GM18951 (cell line): Measurements from ENCODE around the gene ESYT1.

Source experiments
- POLR2A ChIP-seq: IDR thresholded peaks from 4 replicates; pipeline ENCODE4 v1.6.1; 2011; ENCODE audit warnings: mild to moderate bottlenecking; ENCODE audit not compliant: insufficient read length, insufficient read depth; ENCODE audit errors: extremely low read depth
- in situ Hi-C: fragments of 300-500 bp; cut with MboI; formaldehyde crosslinking; loops from one replicate; pipeline ENCODE4 v1.12.0; 2022; ENCODE audit warnings: low sequenced_read_pairs, mixed read lengths, inconsistent platforms; ENCODE audit not compliant: unreplicated experiment

The ESYT1 gene

DNA sequence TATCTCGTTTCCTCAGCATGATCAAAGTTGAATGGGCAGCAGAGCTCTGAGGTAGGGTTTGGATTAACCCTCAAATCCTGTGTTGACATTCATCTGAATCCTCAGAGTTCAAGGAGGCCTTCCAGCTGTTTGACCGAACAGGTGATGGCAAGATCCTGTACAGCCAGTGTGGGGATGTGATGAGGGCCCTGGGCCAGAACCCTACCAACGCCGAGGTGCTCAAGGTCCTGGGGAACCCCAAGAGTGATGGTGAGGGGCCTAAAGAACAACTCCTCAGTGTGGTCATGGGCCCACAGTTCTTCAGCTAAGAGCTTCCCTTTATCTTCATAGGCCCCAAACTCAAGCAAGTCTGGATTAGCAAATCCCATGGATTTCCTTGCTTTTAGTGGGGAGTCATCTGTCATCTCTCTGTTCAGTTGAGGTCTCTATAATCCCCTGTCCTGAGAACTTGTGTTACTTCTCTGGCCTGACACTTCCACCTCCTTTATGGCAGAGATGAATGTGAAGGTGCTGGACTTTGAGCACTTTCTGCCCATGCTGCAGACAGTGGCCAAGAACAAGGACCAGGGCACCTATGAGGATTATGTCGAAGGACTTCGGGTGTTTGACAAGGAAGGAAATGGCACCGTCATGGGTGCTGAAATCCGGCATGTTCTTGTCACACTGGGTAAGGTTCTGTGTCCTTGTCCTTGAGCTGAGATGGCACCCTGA lies 31.6 kb downstream of the ESYT1 start:
- in situ Hi-C loops, result no loop called here
- no peak for TF ChIP-seq POLR2A

DNA sequence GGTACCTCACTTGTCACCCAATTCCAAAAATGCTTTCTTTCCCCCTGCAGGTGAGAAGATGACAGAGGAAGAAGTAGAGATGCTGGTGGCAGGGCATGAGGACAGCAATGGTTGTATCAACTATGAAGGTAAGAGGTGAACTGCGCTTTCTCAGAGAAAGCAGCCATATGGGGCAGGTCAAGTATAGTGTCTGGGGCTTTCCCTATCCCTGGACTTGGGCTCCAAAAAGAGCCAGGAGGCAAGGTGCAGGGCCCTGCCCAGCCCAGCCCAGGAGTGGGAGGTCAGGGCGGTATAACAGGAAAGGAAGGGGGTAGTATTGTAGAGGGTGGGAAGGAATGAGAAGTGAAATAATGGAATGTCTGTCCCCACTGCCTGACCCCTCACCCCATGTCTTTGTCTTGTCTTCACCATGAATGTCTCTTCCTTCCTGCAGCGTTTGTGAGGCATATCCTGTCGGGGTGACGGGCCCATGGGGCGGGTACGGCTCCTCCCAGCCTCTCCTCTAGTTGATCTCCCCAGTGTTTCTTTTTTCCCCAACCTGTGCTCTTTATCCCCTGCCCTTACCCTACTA lies 32.2 kb downstream of the ESYT1 start:
- no peak for TF ChIP-seq POLR2A
- in situ Hi-C loops, result no loop called here

DNA sequence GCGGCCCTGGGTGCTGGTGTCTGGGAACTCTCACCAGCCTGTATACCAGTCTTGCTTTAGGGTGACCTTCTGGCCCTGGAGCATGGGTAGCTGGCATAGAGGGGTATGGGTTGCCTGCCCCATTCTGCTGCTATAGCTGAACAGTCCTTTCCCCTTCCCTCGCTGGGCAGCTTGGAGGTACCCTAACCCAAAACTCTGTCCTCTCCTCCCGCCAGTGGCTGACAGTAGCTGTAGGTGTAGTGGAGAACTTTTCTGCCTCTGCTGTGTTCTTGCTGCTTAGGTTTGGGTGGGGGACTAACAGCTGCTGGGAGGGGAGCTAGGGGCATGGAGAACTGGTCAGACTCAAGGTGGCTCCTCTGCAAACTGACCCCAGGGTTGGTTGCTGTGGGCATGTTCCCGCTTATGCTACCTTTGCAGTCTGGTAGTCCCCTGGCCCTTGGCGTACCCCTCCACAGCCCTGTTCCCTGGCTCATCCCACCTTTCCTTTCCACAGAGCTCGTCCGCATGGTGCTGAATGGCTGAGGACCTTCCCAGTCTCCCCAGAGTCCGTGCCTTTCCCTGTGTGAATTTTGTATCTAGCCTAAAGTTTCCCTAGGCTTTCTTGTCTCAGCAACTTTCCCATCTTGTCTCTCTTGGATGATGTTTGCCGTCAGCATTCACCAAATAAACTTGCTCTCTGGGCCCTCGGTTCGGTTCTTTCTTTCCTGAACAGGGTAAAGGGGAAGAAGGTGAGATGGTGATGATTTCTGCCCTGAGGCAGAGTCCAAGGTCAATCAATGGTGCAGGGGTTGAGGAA lies 33.0 kb downstream of the ESYT1 start:
- no peak for TF ChIP-seq POLR2A
- in situ Hi-C loops, result no loop called here

DNA sequence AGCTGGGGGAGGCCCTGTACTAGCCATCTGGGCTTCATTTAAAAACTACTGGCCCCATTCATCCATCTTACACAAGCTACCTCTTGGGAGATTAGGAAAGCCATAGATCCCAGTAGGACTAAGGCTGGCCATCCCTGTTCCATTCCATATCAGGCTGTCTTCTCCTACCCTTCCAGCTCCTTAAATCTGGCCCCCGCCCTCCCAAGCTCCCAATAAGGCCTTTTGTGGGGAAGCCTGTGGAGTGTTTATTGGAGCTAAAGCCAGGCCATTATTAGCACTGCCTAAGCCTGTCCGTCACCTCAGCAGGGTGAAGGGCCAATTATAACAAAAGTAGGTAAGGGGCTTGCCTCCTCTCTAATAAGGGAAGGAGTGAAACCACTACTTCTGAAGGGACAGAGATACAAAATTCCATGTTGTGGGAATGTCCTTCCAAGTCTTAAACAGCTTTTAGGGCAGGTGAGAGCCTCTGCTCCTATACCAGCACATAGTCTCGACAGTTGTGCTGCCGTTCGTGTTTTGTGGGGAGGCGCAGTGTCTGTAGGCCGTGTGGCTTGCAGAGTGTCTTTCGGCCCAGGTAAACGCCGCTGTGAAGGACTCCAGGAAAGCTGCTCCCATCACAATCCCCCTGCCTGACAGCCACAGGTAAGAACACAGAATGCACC lies 33.8 kb downstream of the ESYT1 start:
- in situ Hi-C loops, result no loop called here
- TF ChIP-seq POLR2A, result peak; percentile 10

DNA sequence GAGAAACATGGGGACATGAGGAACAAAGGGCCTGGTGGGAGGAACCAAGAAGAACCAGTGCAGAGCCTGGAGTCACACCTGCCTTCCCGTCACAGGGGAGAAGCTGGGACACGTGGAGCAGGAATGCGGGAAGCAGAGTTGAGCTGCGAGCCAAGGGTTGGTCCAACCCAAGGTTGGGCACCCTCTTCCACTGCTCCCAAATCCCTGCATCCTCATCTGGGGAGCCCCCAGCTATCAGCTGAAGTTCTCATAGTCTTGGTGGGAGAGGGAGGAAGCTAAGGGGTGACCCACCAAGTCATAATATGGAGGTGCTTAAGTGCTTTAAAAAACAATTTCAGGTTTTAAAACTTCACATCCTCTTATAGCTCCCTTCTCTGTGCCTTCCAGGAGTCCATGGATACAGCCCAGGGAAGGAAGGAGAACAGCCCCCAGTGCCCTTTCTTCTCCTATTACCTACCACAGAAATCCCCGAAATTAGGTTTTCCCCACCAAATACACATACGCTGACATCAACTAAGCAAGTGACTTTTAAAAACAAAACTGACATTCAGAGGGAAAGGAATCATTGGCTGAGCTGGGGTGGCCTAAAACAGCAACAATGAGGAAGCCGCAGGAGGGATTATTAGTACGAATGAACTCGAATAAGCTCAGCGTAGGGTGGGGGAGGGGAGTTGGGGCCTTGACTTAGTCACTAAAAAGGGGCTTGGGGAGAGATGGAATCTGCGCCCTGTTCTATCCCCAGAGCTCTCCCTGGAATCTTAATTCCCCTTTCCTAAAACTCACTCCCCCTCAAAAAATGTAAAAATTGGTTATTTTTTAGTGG lies 34.6 kb downstream of the ESYT1 start:
- in situ Hi-C loops, result no loop called here
- no peak for TF ChIP-seq POLR2A

DNA sequence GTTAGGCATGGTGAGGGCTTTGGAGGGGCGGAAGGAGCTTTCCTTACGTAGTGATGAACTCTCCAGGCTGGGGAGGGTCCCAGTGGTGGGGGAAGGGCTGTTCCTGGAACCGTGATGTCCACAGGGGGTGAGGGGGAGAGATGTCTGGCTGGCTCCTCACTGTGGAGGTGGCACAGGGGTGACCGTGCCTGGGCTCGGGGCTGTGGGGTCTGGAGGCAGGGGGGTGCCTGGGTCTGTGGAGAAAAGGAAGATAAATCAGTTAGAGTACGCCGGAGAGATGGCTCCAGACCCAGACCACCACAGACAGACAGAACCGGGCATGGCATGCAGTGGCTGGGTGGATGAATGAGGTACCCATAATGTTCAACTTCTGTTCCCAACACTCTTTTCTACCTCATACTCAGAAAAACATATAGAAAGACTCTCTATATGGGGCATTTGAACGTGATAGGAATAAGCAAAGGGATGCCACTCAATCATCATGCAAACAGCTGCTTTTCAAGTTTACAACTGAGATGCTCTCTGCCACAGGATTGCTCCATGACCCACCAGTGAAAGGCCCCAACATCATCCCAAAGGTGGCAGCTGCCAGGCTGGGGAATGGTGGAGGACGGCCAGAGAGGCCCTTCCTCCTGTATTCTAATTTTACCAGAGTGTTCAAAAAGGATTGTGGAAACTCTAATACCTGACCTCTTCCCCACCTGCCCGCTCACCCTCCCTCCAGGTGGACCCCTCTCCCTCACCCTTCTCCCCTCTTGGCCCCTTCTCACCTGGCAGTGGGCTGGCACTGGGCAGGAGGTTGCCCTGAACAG lies 35.7 kb downstream of the ESYT1 start:
- no peak for TF ChIP-seq POLR2A
- in situ Hi-C loops, result no loop called here

DNA sequence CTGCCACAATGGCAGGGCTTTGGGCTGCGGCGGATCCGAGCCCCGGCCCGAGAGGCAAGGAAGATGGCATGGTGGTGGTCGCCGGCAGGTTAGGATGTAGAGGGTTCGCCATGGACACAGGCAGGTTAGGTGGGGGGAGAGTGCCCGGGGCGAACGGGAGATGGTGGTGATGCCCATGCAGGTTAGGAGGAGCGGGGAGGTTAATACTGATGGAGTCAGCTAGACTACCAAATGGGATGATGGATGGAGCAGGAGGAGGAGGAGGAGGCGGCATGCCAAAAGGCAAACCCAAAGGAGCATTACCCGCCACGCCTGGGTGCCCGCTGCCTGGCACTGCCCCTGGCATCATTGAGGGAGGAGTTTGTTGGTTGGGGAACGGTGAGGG lies 36.3 kb downstream of the ESYT1 start:
- in situ Hi-C loops, result no loop called here
- no peak for TF ChIP-seq POLR2A

DNA sequence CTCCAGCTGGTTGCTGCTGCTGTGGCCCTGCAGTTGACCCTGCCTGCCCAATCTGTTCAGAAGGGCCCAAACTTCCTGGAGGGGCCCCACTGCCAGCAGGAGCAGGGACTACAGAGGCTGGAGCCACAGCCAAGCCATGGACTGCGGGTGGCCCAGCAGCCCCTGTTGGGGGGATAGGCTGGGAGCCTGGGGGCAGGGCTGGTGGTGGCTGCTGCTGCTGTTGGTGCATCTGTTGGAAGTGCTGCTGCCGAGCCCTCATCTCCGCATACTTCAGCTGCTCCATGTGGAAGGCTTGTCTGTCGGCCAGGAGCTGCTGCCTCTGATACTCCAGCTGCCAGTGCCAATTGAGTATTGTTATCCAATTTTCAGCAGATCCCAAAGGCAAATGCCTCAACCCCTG lies 37.3 kb downstream of the ESYT1 start:
- TF ChIP-seq POLR2A, result peak; percentile 25
- in situ Hi-C loops, result no loop called here

DNA sequence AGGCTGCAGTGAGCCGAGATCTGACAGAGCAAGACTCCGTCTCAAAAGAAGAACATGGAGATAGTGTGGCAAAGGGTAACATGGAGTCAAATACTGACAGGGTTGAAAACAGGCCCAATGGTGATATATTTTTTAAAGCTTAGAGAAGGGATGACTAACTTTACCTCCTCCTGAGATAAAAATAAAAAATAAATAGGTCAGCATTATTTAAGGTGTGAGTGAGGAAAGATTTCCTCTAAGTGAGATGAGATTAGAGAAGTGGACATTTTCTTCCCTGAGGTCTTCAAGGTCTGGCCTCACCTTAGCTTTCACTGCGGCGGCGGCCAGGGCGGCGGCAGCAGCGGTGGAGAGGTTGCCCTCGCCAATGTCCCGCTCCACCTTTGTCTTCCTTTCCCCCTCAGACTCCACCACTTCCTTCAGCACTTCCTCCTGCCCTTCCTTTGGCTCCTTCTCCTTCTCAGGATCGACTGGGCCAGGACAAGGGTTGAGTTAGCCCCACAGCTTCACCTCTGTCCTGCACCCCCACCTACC lies 41.2 kb downstream of the ESYT1 start:
- in situ Hi-C loops, result no loop called here
- no peak for TF ChIP-seq POLR2A

DNA sequence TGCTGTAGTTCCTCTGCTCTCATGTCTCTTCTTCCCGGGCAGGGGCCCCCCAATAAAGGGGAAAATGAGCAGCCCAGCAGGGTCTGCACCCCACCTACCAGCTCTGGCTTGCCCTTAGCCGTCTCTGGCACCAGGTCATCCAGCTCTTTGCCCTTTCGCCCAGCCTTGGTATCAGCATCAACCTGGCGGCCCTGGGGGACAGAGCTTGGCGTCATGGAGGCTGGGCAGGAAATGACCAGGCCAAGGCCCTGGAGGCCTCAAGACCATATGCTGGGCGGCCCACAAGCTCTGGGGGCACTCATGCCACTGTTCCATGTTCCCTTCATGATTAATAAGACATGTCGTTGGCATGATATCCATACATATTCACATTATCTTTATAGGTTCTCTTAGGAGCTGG lies 44.8 kb downstream of the ESYT1 start:
- in situ Hi-C loops, result no loop called here
- TF ChIP-seq POLR2A, result no peak

DNA sequence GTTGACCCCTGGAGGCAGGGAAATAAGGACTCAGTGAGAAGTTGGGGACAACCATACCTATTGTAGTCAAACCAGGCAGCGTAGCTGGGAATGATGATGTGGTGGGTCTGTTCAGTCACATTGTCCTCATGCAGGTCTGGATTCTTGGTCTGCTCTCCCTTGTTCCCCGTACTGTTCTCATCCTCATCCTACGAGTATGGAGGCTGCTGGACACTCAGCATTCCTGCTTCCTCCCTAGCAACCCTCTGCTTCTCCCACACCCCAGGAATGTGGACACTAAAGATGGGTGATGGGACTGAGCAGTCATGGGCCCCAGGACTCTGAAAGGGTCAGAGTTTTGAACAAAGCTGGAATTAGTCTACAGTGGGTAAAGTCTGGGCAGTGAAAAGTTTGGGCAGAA lies 50.3 kb downstream of the ESYT1 start:
- no peak for TF ChIP-seq POLR2A

DNA sequence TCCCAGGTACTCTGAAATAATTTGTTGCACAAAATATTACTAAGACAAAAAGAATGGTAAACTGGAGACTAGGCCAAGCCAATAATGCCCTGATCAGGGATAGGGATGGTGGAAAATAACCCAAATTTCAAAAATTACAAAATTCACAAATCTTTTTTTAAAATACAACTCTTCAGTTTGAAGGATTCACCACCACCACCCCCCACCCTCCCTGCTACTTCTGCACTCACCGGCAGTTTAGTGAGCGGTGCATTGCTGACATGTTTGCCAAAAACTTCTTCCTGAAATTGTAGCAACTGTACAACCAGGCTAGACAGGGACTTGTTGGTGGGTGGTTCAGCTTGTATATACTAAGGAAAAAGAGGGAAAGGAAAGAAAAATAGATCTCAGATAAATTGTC lies 58.9 kb downstream of the ESYT1 start:
- in situ Hi-C loops, result no loop called here
- TF ChIP-seq POLR2A, result no peak

More for the DNA sequence above, 50.3 kb downstream of the ESYT1 start:
- in situ Hi-C loops, result no loop called here
